Thyroid gland (tissue), 4 donors: Measurements from ENCODE around the gene HSPA4.

Experiments used
- CTCF ChIP-seq, 6 experiments: fragments of 200-600 bp in 3 of 6; fragments of 450-650 bp in 3 of 6; sonication (generic) in 3 of 6; IDR thresholded peaks; one replicate each; pipeline ENCODE4 v1.5.1; 2016 to 2019; ENCODE audit warnings: antibody characterized with exemption in 6 of 6, mild to moderate bottlenecking in 2 of 6, inconsistent platforms in 1 of 6, moderate library complexity in 1 of 6
- POLR2A ChIP-seq, 2 donors: fragments of 450-650 bp; IDR thresholded peaks; one replicate each; pipeline ENCODE4 v1.6.1; 2017; ENCODE audit warnings: antibody characterized with exemption in 2 of 2, mild to moderate bottlenecking in 2 of 2, moderate library complexity in 1 of 2

GRCh38 chr5:133150909-133151544 is 99.2 kb downstream of the HSPA4 start:
- TF ChIP-seq CTCF (IDR thresholded peaks at IDR 0.05) = no peak
- TF ChIP-seq POLR2A (IDR thresholded peaks at IDR 0.05) = no peak
